Urothelium cell line (cell line): Measurements from ENCODE around the gene FAM209B.
"Not testable (repeated sequence)": the region's sequence is repeated elsewhere in the genome, so short reads cannot be mapped to it uniquely, and the experiment has no call there.

ENCODE experiments used
- DNase-seq: peaks from one replicate; pipeline ENCODE4 v3.0.0; 2011; ENCODE audit warnings: low spot score, mixed read lengths
- FAIRE-seq: peaks from 2 replicates; lab custom pipeline; 2011; peaks lifted over from hg19 to GRCh38; lab: Jason Lieb, UNC

FAM209B gene

GRCh38 chr20:56537997-56538396 lies 5.0 kb downstream of the FAM209B start:
- no peak for DNase-seq
- no peak for FAIRE-seq

- FAIRE-seq (no peak), DNase-seq (no peak)
Measured at GRCh38 chr20:56540415-56540814, 7.4 kb downstream of the FAM209B start.

GRCh38 chr20:56542489-56543030 lies 9.5 kb downstream of the FAM209B start:
- FAIRE-seq (no peak), DNase-seq (no peak)

GRCh38 chr20:56551571-56551970 lies 18.5 kb downstream of the FAM209B start:
- FAIRE-seq (no peak), DNase-seq (no peak)

GRCh38 chr20:56552911-56553629 lies 20.0 kb downstream of the FAM209B start:
- DNase-seq: no peak
- no peak for FAIRE-seq

- FAIRE-seq (peak; percentile 30), DNase-seq (peak; percentile 95)
Measured at GRCh38 chr20:56554869-56555268, 21.8 kb downstream of the FAM209B start.

- DNase-seq: peak; percentile 46
- no peak for FAIRE-seq
Measured at GRCh38 chr20:56558968-56559367, 25.9 kb downstream of the FAM209B start.

- not testable (repeated sequence) for DNase-seq, FAIRE-seq
Measured at GRCh38 chr20:56564526-56564925, 31.5 kb downstream of the FAM209B start.

GRCh38 chr20:56565511-56565910 lies 32.5 kb downstream of the FAM209B start:
- FAIRE-seq: no peak

GRCh38 chr20:56566621-56567020 lies 33.6 kb downstream of the FAM209B start:
- DNase-seq (no peak), FAIRE-seq (no peak)

More at GRCh38 chr20:56565511-56565910, 32.5 kb downstream of the FAM209B start:
- DNase-seq: no peak

GRCh38 chr20:56570832-56571231 lies 37.8 kb downstream of the FAM209B start:
- FAIRE-seq (no peak), DNase-seq (no peak)

GRCh38 chr20:56572172-56572571 lies 39.1 kb downstream of the FAM209B start:
- FAIRE-seq (no peak), DNase-seq (no peak)

GRCh38 chr20:56573986-56574385 lies 40.9 kb downstream of the FAM209B start:
- DNase-seq: no peak
- FAIRE-seq: no peak

- FAIRE-seq: no peak
- no peak for DNase-seq
Measured at GRCh38 chr20:56574531-56575142, 41.6 kb downstream of the FAM209B start.

GRCh38 chr20:56575157-56575556 lies 42.1 kb downstream of the FAM209B start:
- FAIRE-seq (peak; percentile 52), DNase-seq (no peak)

- DNase-seq: no peak
- FAIRE-seq: no peak
Measured at GRCh38 chr20:56575961-56576360, 42.9 kb downstream of the FAM209B start.

GRCh38 chr20:56579301-56579710 lies 46.3 kb downstream of the FAM209B start:
- DNase-seq: no peak

GRCh38 chr20:56580226-56580625 lies 47.2 kb downstream of the FAM209B start:
- DNase-seq: no peak
- no peak for FAIRE-seq

More at GRCh38 chr20:56579301-56579710, 46.3 kb downstream of the FAM209B start:
- no peak for FAIRE-seq

GRCh38 chr20:56581701-56582100 lies 48.7 kb downstream of the FAM209B start:
- no peak for DNase-seq
- no peak for FAIRE-seq

GRCh38 chr20:56582542-56582941 lies 49.5 kb downstream of the FAM209B start:
- FAIRE-seq: no peak
- DNase-seq: no peak

- DNase-seq (no peak), FAIRE-seq (no peak)
Measured at GRCh38 chr20:56584916-56585315, 51.9 kb downstream of the FAM209B start.
